ENCODE measurements around the gene MAPKAPK3.
"Not testable (repeated sequence)": the region's sequence is repeated elsewhere in the genome, so short reads cannot be mapped to it uniquely, and the experiment has no call there.

MAPKAPK3 gene

DNA sequence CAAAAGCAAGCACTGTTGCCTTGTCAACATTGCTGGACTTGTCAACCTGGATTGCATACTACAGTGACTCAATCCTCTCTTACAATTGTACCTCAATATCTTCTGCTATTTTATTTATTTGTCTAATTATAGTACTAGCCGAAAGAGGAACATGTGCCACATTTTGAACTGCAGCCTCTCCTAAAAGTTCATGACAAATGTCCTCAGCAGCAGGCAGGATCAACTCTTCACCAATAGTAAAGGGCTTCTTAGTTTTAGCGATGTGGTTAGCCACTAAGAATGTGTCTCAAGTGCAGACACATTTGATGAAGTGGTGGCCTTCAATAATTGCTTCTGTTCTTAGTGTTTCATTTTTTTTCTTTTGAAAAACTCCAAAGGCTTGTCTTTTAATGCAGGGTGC, 71.0 kb downstream of the MAPKAPK3 start:
- no peak for DNase-seq (ENCODE audit: low read depth in 3 of 3)

DNA sequence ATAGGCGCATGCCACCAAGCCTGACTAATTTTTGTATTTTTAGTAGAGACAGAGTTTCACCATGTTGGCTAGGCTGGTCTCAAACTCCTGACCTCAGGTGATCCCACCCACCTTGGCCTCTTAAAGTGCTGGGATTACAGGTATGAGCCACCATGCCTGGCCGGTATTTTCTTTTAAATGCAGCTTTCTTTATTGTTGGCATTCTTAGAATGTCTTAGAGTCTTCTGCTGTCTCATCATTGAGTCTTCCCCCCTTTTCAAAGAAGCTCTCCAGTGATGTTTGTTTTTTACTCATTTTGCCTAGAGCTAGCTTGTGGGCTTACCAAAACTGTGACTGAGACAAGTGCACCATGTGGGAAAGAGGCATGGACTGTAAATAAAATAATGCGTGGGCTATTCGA, 71.7 kb downstream of the MAPKAPK3 start:
- not testable (repeated sequence) for DNase-seq (ENCODE audit: low read depth in 3 of 3)

GRCh38 chr3:50689558-50689957, 72.6 kb downstream of the MAPKAPK3 start:
- no peak for DNase-seq (ENCODE audit: low read depth in 3 of 3)

DNA sequence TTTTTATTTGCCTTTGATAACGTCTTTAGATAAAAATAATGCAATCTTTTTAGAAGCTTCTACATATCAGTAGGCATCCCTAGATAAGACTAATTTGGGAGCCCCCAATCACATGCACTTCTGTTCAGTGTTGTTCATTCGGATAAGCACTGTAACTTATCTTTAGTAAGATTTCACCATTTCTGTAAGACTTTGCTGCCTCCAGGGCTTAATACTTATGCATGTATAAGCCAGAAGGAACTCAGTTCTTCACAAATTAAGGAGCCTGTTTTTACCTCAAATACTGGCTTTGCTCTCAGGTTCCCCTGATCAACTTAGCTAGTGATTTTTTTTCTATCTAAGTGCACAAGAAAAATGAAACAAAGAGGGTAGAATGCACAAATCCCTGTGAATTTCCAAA, 78.1 kb downstream of the MAPKAPK3 start:
- no peak for DNase-seq (ENCODE audit: low read depth in 3 of 3)

- DNase-seq (ENCODE audit: low read depth in 3 of 3), result no peak
Observed at GRCh38 chr3:50696276-50696675, 79.3 kb downstream of the MAPKAPK3 start.

GRCh38 chr3:50698269-50698668, 81.3 kb downstream of the MAPKAPK3 start:
- no peak for DNase-seq (ENCODE audit: low read depth in 3 of 3)

Measured in stimulated activated CD4-positive, alpha-beta T cell treated with anti-CD3 and anti-CD28 coated beads, TNF-alpha, amount 100 ng/mL, for 24 hours (primary cell).